ENCODE results near the gene TMEM54.

TMEM54 gene

GRCh38 chr1:32877211-32878110, 23.7 kb downstream of the TMEM54 start:
- Histone ChIP-seq H3K4ac (ENCODE audit: low read depth in 1 of 2, low read length in 2 of 2) (no peak overlapping the region), H2BK12ac (ENCODE audit: low read length in 2 of 2) (no peak overlapping the region), H2BK5ac (ENCODE audit: low read depth, low read length, poor library complexity, severe bottlenecking) (no peak overlapping the region), H3K4me3 (ENCODE audit: insufficient read depth in 1 of 2, low read depth in 1 of 2, low read length in 2 of 2) (no peak overlapping the region), H3K4me2 (ENCODE audit: low read length, poor library complexity, severe bottlenecking) (no peak overlapping the region), H3K4me1 (ENCODE audit: control insufficient read depth, insufficient read depth, low read depth, low read length) (peaks cover 13% of the 10 kb centered on the region), H3K9me3 (ENCODE audit: control insufficient read depth, low read length) (no peaks in the 10 kb centered on the region), H3K18ac (ENCODE audit: low read depth in 1 of 2, low read length in 2 of 2) (no peak overlapping the region), H4K8ac (ENCODE audit: low read length) (no peak overlapping the region), H2BK15ac (ENCODE audit: low read depth, poor library complexity, severe bottlenecking) (no peak overlapping the region), H3K9ac (ENCODE audit: low read length) (no peak overlapping the region), H4K91ac (ENCODE audit: low read length) (no peak overlapping the region), H2AK5ac (ENCODE audit: low read length, severe bottlenecking) (no peak overlapping the region), H3K79me1 (replicated peaks; ENCODE audit: low read length, poor library complexity, severe bottlenecking) (no peaks in the 10 kb centered on the region), H3K23ac (ENCODE audit: low read length in 2 of 2) (no peak overlapping the region), H3K14ac (ENCODE audit: low read length in 2 of 2) (no peak overlapping the region), H3K27ac (ENCODE audit: low read length, poor library complexity, severe bottlenecking) (no peak overlapping the region), H3K36me3 (ENCODE audit: control insufficient read depth in 1 of 2, insufficient read depth in 2 of 2, low read depth in 1 of 2, low read length in 2 of 2) (no peaks in the 10 kb centered on the region), H2AFZ (ENCODE audit: low read depth, low read length) (no peak overlapping the region), H2BK120ac (ENCODE audit: low read depth, low read length) (no peak overlapping the region), H3K27me3 (ENCODE audit: control insufficient read depth in 1 of 2, insufficient read depth in 1 of 2, low read length in 2 of 2) (peaks cover 22 to 61% of the 10 kb centered on the region in 2 experiments)
- DNase-seq, result no peak
- 89% methylated on average over 12 of the region's 13 CpGs for WGBS

GRCh38 chr1:32876341-32877210, 24.6 kb downstream of the TMEM54 start:
- H3K79me1 ChIP-seq (replicated peaks; ENCODE audit: low read length, poor library complexity, severe bottlenecking), result no peaks in the 10 kb centered on the region
- no peak overlapping the region for H3K4ac ChIP-seq (ENCODE audit: low read depth in 1 of 2, low read length in 2 of 2)
- H3K4me2 ChIP-seq (ENCODE audit: low read length, poor library complexity, severe bottlenecking), result no peak overlapping the region
- H2AFZ ChIP-seq (ENCODE audit: low read depth, low read length), result no peak overlapping the region
- H3K4me1 ChIP-seq (ENCODE audit: control insufficient read depth, insufficient read depth, low read depth, low read length), result peaks cover 14% of the 10 kb centered on the region
- H3K23ac ChIP-seq (ENCODE audit: low read length in 2 of 2), result no peak overlapping the region
- no peak overlapping the region for H3K18ac ChIP-seq (ENCODE audit: low read depth in 1 of 2, low read length in 2 of 2)
- no peak overlapping the region for H3K9ac ChIP-seq (ENCODE audit: low read length)
- no peak overlapping the region for H3K4me3 ChIP-seq (ENCODE audit: insufficient read depth in 1 of 2, low read depth in 1 of 2, low read length in 2 of 2)
- no peak overlapping the region for H2BK15ac ChIP-seq (ENCODE audit: low read depth, poor library complexity, severe bottlenecking)
- H3K27me3 ChIP-seq (ENCODE audit: control insufficient read depth in 1 of 2, insufficient read depth in 1 of 2, low read length in 2 of 2), result peaks cover 29 to 53% of the 10 kb centered on the region in 2 experiments
- H2AK5ac ChIP-seq (ENCODE audit: low read length, severe bottlenecking), result peak overlapping the region; percentile 35
- no peak overlapping the region for H2BK12ac ChIP-seq (ENCODE audit: low read length in 2 of 2)
- H4K8ac ChIP-seq (ENCODE audit: low read length), result no peak overlapping the region
- no peaks in the 10 kb centered on the region for H3K36me3 ChIP-seq (ENCODE audit: control insufficient read depth in 1 of 2, insufficient read depth in 2 of 2, low read depth in 1 of 2, low read length in 2 of 2)
- H4K91ac ChIP-seq (ENCODE audit: low read length), result no peak overlapping the region
- no peak overlapping the region for H2BK5ac ChIP-seq (ENCODE audit: low read depth, low read length, poor library complexity, severe bottlenecking)
- 50% methylated on average over 16 of the region's 16 CpGs for WGBS
- H2BK120ac ChIP-seq (ENCODE audit: low read depth, low read length), result no peak overlapping the region
- H3K9me3 ChIP-seq (ENCODE audit: control insufficient read depth, low read length), result no peaks in the 10 kb centered on the region
- DNase-seq, result peak; percentile 48
- H3K27ac ChIP-seq (ENCODE audit: low read length, poor library complexity, severe bottlenecking), result no peak overlapping the region
- no peak overlapping the region for H3K14ac ChIP-seq (ENCODE audit: low read length in 2 of 2)

- Histone ChIP-seq H3K9ac (ENCODE audit: low read length) (no peak overlapping the region), H3K4ac (ENCODE audit: low read depth in 1 of 2, low read length in 2 of 2) (no peak overlapping the region), H2AK5ac (ENCODE audit: low read length, severe bottlenecking) (no peak overlapping the region), H3K18ac (ENCODE audit: low read depth in 1 of 2, low read length in 2 of 2) (no peak overlapping the region), H3K4me3 (ENCODE audit: insufficient read depth in 1 of 2, low read depth in 1 of 2, low read length in 2 of 2) (no peak overlapping the region), H3K14ac (ENCODE audit: low read length in 2 of 2) (no peak overlapping the region), H4K91ac (ENCODE audit: low read length) (no peak overlapping the region), H2BK120ac (ENCODE audit: low read depth, low read length) (no peak overlapping the region), H4K8ac (ENCODE audit: low read length) (no peak overlapping the region), H2BK5ac (ENCODE audit: low read depth, low read length, poor library complexity, severe bottlenecking) (no peak overlapping the region), H3K4me2 (ENCODE audit: low read length, poor library complexity, severe bottlenecking) (no peak overlapping the region), H3K4me1 (ENCODE audit: control insufficient read depth, insufficient read depth, low read depth, low read length) (peaks cover 22% of the 10 kb centered on the region), H2BK12ac (ENCODE audit: low read length in 2 of 2) (no peak overlapping the region), H3K79me1 (replicated peaks; ENCODE audit: low read length, poor library complexity, severe bottlenecking) (no peaks in the 10 kb centered on the region), H3K27ac (ENCODE audit: low read length, poor library complexity, severe bottlenecking) (no peak overlapping the region), H3K36me3 (ENCODE audit: control insufficient read depth in 1 of 2, insufficient read depth in 2 of 2, low read depth in 1 of 2, low read length in 2 of 2) (no peaks in the 10 kb centered on the region), H2BK15ac (ENCODE audit: low read depth, poor library complexity, severe bottlenecking) (peak overlapping the region; percentile 17), H3K9me3 (ENCODE audit: control insufficient read depth, low read length) (no peaks in the 10 kb centered on the region), H3K23ac (ENCODE audit: low read length in 2 of 2) (no peak overlapping the region), H2AFZ (ENCODE audit: low read depth, low read length) (no peak overlapping the region), H3K27me3 (ENCODE audit: control insufficient read depth in 1 of 2, insufficient read depth in 1 of 2, low read length in 2 of 2) (peaks cover 39 to 45% of the 10 kb centered on the region in 2 experiments)
- WGBS, result 45% methylated on average over 5 of the region's 5 CpGs
- DNase-seq, result no peak
These were observed 26.1 kb downstream of the TMEM54 start for GRCh38 chr1:32874860-32875752.
